HT1080 (cell line): ENCODE measurements around the gene DCLRE1B. TPM values are rescaled to one million over a fixed set of nuclear protein-coding genes. Genes with fewer than 3 reads are reported as not detected.

Source experiments
- DNase-seq: peaks from one replicate; pipeline ENCODE4 v3.0.0-alpha.2; 2015; ENCODE audit warnings: low read depth
- polyA plus RNA-seq, 2 experiments: library from polyadenylated mRNA; depleted of rRNA; stranded (reverse); fragments of >200 nt; gene quantifications; 2 replicates each; pipeline ENCODE4 v1.2.3, GENCODE V29; 2015
- total RNA-seq: library from RNA; depleted of rRNA; stranded (reverse); fragments of >200 nt; shearing (Covaris generic); gene quantifications from 2 replicates; pipeline ENCODE4 v1.2.3, GENCODE V29; 2014; rRNA removed

DCLRE1B gene
- total RNA-seq, result 14.9 and 17.5 TPM in 2 replicates
- polyA plus RNA-seq (2015; cell fraction: cytosol; rRNA removed), result 11.5 and 11.9 TPM in 2 replicates
- polyA plus RNA-seq (2015; cell fraction: nucleus; rRNA removed), result 7.9 and 8.0 TPM in 2 replicates

DNA sequence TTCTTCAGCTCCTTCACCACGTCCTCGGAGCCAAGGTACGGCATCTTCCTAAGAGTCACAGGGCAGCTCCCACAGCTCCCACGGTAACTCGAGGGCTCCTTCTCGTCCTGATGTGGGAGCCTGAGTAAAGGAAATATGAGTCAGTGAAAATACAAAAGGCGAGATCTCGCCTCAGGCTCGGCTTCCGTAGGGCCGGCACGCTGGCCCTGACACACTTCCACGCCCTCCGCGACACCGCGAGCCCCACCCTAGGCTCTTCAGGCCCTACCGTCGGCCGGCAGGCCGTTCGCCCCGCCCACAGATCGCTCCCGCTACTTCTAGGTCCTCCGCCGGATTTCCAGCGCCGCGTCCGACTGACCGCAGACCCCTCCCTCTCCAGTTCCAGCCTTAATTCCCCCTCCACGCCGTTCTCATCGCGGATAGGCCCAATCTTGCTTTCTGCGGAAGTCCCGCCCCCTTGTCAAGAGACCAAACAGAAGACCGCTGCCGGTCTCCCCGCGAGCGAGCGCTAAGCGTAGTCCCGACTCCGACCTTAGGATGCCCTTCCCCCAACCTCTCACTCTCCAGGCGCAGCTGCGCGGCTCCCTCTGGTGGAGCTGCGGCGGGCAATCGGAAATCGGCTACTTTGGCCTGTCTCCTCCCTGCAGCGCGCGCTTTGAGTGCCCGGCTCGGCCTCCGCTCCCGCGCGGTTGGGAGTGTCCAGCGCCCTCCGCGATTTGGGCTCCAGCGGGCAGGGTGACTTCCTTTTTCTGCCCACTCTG lies at the start of gene DCLRE1B, which contains the start of gene AP4B1:
DCLRE1B (plus strand) TSS at position 653 of the 761 bp plus-strand sequence. CDS start 261 bp downstream, outside the sequence.
AP4B1 (minus strand) TSS at position 126 of the 761 bp plus-strand sequence; CDS start at position 44, 82 bp downstream.
- DNase-seq, result peak; percentile 100

DNA sequence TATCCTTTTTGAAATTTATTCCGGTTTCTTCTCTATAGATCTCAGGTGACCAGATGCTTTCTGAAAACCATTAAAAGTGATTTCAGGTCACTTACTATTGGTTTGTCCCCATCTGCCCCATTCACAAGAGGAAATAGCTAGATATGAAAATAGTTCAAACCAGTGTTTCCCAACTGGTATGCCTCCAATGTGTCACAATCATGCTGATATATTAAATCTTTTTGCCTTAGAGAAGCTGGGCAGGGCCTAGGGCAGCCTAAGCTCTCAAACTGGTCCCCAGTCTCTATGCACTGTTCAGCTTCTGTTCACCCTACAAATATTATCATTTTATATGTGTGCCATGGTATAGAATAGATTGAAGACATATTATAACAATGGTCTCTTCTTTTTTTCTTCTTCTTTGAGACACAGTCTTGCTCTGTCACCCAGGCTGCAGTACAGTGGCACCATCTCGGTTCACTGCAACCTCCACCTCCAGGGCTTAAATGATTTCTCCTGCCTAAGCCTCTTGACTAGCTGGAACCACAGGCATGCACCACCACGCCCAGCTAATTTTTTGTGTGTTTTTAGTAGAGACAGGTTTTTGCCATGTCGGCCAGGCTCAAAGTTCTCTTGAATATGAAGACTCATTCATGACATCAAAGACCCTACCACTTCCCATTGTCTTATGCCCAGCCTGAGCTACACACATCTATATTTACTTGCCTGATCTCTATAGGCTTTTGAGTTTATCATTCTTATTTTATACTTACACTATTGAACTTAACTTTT lies 49.3 kb upstream of the DCLRE1B start:
- DNase-seq, result no peak

DNA sequence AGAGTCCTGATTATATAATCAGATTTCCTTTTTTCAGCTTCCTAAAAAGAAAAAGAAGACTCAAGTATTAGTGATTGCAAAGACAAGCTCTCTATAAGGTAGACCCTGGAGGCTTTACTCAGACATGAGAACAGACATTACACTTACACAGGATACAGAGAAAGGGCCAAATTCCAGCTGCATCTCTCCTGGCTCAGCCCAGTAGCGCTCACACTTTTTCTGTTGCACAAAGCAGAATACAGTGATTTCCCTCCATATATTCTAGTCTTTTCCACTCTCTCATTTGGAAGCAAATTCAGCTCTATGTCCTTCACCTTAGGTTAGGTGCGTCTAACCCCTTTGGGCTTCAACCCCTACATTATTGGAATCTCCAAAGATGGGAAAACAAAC lies 48.7 kb upstream of the DCLRE1B start:
- no peak for DNase-seq

DNA sequence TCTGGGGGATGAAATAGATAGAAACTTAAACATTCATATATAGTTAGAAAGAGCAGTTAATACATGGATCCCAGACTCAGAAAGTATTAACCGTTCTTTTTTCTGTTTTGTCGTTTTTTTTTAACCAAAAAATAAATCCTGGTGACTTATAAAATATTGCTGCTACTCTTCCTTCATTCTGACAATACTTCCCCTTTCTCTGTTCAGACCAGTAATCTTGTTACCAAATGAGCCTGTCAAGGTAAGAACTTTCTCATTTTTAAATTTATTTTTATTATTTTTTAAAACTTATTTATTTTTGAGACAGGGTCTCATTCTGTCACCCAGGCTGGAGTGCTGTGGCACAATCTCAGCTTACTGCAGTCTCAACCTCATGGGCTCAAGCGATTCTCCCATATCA lies 47.4 kb upstream of the DCLRE1B start:
- no peak for DNase-seq

DNA sequence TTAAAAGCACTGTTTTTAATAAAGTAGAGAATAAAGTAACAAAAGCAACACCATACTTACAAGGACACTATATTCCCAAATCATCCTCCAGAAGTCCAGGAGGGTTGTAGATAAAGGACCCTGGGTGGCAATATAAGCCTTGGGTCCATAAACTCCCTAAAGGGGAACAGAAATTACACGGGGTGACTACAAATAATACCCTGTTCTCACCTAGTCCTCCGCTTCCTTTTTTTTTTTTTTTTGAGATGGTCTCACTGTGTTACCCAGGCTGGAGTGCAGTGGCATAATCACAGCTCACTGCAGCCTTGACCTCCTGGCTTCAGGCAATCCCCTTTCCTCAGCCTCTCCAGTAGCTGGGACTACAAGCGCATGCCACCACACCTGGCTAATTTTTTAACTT lies 46.7 kb upstream of the DCLRE1B start:
- DNase-seq, result no peak

DNA sequence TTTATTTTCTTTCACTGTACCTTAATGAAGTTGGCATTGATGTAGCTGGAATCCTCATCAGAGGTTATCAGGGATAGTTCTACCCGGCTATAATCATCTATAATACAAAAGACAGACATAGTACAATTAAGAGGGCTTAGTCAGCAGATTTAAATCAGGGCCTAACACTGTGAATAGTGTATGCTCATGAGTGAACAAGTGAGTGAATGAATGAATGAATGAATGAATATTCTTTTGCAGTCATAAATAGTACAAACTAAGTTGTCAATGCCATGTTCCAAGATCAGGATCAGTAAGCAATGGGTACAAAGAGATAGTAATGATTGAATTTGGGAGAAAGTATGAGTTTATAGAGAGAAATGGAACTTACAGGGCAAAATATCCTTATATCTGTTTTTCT lies 46.1 kb upstream of the DCLRE1B start:
- no peak for DNase-seq

DNA sequence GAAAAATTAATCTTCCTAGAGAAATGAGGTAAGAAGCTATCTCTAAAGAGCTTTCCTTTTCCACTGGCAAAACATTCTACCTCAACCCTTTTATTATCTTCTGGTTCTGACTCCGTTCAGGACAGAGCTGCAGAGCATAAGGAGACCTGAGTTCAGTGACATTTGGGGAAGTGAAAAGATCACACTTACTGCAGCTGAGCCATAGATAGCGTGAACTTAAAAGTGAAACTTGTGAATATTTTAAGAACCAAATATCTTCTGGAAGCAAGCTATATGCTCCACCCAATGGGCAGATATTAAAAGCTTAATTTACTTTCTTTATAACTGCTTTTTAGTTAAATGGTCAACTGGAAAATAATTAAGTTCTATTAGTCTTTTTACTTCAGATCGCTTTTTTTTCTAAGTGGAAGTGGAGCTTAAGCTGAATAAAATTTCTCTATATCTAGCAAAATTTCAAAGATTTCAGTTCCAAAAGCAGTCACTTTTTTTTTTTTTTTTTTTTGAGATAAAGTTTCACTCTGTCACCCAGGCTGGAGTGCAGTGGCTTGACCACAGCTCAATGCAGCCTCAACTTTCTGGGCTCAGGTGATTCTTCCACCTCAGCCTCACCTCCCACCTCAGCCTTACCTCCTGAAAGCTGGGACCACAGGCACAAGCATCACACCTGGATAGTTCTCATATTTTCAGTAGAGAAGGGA lies 45.5 kb upstream of the DCLRE1B start:
- no peak for DNase-seq

DNA sequence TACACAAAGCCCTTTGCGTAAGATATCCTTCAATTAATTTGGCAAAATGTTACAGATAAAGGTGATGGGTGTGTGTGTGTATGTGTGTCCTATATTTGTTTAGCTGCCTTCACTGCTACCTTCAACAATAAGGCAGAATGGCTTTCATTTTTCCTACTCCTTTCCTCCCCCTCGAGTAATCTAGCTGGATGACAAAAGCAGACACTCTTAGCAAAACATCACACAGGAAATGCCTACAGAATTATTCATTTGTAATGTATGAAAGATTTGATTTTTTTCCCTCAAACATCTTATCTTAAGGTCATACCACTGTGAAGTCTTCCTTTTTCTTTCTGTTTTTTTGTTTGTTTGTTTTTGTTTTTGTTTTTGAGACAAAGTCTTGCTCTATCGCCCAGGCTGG lies 44.2 kb upstream of the DCLRE1B start:
- DNase-seq, result peak; percentile 77

DNA sequence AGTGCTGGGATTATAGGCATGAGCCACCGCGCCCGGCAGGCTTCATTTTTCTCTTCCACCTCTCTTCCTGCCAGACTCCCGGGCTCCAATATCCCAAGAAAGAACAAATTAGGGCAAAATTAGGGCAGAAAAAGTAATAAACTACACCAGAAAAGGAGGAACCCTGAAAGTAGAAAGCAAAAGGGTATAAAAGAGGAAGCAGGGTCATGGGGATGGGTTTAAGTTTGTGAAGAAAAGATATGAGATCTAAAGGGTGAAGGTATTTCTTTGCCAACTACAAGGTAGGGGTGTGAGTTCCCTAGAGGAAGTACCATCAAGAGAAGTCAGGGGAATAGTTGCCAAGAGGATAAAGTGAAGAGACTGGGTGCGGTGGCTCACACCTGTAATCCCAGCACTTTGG lies 43.5 kb upstream of the DCLRE1B start:
- no peak for DNase-seq

DNA sequence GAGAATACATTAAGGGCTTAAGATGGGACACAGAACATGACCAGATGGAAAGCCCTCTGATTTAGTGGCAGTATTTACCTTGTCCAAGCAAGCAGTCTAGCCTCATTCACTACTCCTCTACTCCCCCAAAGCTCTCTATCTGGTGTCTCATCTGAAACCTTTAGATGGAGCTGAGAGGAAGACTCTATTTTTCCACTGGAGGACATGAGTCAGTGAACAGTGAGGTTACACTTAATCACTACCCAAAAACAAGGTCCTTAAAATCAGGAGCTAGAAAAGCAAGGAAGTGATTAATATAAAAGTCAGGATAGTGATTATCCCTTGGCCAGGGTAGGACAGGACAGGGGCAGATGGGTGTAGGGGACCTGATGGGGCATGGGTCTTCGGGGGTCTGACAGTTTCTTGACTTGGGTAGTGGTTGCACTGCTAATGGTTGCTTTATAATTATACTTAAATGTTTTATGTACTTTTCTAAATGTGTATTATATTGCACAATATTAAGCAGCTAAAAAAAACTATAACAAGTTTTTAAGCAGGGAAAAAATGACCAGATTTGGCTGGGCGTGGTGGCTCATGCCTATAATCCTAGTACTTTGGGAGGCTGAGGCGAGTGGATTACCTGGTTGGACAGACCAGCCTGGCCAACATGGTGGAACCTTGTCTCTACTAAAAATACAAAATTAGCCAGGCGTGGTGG lies 36.6 kb upstream of the DCLRE1B start:
- DNase-seq, result peak; percentile 87

DNA sequence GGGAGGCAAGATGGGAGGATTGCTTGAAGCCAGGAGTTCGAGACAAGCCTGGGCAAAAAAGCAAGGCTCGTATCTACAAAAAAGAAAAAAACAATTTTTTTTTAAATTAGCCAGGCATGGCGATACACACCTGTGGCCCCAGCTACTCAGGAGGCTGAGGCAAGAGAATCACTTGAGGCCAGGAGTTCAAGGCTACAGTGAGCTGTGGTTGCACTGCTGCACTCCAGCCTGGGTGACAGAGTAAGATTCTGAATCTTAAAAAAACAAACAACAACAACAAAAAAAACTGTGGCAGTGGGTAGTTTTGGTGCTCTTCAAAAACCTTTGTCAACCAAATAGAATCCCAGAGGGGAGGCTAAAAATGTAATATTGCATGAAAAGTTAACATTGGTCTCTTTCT lies 34.3 kb upstream of the DCLRE1B start:
- no peak for DNase-seq

DNA sequence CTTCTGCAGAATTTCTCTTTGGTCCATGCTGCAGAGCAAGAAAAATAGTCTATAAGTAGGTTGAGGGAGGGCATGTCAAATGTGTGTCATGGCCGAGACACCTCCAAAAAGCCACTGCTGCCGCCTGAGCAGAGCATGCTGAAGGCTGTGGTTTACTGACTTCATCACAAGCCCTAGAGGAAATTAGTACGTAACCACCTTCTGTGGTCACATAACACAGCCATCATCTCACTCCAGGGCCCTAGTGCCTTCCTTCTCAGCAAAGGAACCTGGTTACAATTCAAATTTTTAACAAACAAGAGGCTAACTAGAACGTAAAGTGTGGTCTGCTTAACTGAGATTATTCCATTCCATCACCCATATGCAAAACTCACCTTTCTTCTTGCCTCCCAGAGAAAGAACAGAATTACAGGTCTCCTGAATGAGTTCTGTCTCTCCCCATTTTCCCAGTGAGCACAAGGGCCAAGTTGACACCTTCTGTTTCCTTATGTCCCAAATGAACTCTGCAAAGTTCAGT lies 33.5 kb upstream of the DCLRE1B start, which contains the start of gene PTPN22:
PTPN22 (minus strand) TSS at position 116 of the 517 bp plus-strand sequence.
- DNase-seq, result peak; percentile 90

DNA sequence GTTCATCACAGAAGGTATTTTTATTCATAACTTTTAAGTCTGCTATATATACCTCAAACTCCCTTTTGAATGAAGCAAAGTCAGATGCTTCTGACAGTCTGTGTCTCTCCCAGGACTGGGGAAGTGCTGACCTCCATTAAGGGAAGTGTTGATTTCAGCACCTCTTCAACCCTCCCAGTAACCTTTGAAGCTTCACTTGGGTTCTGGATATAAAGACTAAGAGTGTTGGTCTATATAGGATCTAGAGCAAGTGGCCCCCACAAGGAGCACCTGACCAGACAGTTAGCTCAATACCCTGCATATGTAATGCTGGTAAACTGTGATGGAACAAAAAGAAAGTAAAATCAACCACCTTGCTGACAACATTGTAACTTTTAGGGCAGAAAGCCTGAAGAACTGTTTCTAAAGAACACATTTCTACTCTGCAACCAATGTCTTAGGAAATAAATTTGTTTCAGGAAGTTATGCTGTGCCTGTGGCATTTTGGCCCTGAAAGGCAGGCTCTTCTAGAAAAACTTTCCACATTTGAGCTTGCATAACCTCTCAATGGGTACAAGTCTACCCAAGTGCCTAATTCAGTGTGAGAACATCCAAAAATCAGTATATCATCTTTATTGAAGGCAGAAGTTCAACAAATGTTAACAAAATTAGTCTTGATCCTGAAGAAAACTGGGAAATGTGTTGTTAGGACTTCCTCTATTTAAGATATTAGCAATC lies 32.7 kb upstream of the DCLRE1B start:
- no peak for DNase-seq

DNA sequence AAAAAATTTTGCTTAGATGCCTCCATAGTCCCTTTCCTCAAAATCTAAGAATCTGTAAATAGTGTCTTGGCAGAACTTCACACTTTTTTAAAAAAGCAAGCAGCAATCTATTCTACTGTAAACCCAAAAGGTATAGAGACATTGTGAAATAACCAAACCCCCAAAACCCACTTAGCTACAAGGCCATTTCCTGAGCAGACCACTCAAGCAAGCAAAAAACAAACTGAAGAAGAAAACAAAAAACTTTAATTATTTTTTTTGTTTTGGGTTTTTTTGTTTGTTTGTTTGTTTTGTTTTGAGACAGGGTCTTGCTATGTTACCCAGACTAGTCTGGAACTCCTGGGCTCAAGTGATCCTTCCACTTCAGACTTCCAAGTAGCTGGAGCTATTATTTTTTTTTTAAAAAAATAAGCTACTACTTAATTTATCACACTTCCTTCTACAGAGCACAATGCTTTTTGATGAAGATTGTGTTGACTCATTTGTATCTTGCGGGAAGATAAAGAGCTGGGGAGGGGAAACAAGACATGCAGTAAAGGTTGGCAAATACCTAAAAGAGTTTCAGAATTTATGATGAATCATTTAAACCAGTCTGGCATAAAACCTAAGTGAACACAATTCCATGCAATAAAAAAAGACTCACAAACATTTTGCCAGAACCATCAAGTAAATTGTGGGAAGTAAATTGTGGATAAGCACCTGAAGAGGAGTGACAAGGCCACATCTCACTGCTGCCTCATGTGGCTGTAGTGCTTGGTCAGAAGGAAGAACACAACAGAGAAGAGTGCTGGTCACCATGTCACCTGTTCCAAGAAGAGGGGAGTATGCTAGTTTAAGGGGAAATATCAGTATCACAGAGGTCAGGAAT lies 30.9 kb upstream of the DCLRE1B start:
- DNase-seq, result peak; percentile 48

DNA sequence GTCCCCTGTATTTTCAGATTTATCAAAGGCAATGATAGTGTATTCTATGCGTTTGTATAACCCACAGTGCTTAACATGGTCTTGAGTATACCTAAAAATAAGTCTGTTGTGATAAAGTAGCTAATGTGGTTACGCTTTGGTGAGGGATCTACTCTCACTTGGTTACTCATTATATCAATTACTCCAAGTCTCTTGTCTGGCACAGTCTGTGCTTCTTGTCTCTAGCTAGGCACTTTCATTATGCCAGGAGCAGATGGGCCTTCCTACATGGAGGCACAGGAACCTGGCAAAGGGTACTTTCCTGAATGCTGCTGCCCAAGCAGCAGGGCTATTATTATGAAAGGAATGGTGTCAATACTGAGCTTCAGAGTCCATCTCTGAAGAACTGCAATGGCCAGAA lies 29.4 kb upstream of the DCLRE1B start:
- DNase-seq, result no peak

DNA sequence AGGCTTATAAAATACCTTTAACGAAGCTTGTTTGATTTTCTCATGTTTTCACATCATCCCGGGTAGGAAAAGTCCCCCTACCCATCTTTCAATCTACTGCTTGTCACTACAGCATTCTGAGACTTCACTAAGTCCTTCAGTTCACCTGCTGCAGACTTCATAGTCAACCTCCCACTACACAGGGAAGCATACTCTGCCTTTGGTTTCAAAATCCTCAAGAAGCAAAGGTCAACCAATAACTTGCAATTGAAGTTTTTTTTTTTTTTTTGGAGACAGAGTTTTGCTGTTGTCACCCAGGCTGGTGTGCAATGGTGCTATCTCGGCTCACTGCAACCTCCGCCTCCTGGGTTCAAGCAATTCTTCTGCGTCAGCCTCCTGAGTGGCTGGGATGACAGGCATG lies 28.9 kb upstream of the DCLRE1B start:
- DNase-seq, result no peak

DNA sequence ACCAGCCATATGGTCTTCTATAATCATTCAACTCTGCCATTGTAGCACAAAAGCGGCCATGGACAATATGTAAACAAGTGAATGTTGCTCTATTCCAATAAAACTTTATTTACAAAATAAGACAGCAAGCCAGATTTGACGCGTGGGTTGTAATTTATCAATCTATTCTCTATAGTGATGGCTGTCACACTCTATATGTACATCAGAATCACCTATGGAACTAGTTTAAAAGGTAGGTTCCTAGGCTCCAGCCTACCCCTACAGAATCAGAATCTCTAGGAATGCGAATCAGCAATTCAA lies 25.4 kb upstream of the DCLRE1B start:
- no peak for DNase-seq

DNA sequence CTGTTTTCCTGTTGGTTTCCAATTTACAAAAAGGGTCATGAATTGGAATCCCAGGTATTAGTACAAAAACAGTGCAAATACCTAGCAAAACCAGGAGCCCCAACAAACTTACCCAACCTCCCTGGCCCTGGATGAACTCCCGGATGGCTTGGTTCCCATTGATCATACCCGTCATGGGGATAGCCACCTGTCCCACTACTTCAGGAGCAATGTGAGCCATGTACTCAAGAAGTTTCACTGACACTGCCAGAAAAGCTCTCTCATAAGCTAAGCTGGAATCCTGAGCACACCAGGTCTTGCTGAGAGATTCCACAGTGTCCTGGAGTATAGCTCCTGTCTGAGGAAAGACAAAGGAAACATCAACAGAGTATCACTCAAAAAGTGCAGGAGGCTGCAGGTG lies 23.5 kb upstream of the DCLRE1B start:
- no peak for DNase-seq
